K562 (cell line): ENCODE results near the gene EIF4E1B. TPM values are rescaled to one million over a fixed set of nuclear protein-coding genes. Genes with fewer than 3 reads are reported as not detected.

Experiments
- ATAC-seq: fragments of 200-7000 bp; cut with Tn5 transposase; 3 replicates; pipeline ENCODE4 v1.9.1; 2020; ENCODE audit warnings: moderate library complexity
- BruUV-seq: library from RNA; stranded (reverse); fragments of 400-500 nt; replicated peaks from 2 replicates; lab custom pipeline; 2021; lab: Mats Ljungman, UMichigan
- CTCF ChIA-PET: fragments of 300-600 bp; formaldehyde crosslinking; extraction: SDS; loops from one replicate; lab custom pipeline; 2021; ENCODE audit warnings: low intra/inter-chr PET ratio; lab: Yijun Ruan, JAX
- POLR2A ChIA-PET: fragments of 300-600, 350-650 bp; sonication (Branson Sonifier 250); formaldehyde crosslinking; extraction: SDS; loops from one replicate; lab custom pipeline; 2021; ENCODE audit warnings: antibody characterized with exemption, inconsistent platforms; lab: Yijun Ruan, JAX
- DNase-seq, 4 experiments: peaks; one replicate each; pipeline versions ENCODE4 v3.0.0 to v3.0.0-alpha.2; 2011 to 2018; ENCODE audit warnings: low spot score in 3 of 4, mixed read lengths in 3 of 4; ENCODE audit errors: extremely low read depth in 1 of 4
- FAIRE-seq: peaks from 2 replicates; lab custom pipeline; 2011; peaks lifted over from hg19 to GRCh38; lab: Jason Lieb, UNC
- H2AFZ ChIP-seq: 2 replicates; pipeline ENCODE4 v1.6.0; 2011; ENCODE audit warnings: low read depth, low read length, control low read depth, inconsistent platforms
- H3K27ac ChIP-seq: fragments of 200-600 bp; 3 replicates; pipeline ENCODE4 v1.8.0; 2011; ENCODE audit warnings: low read depth, mild to moderate bottlenecking, control low read depth, inconsistent platforms, low read length, moderate library complexity, mixed read lengths; ENCODE audit errors: extremely low read depth
- H3K27me3 ChIP-seq, 2 experiments: fragments of 300-600 bp in 1 of 2; 2 replicates in 1 of 2; 3 replicates in 1 of 2; pipeline versions ENCODE4 v1.6.0 to v1.8.0; 2011; ENCODE audit warnings: inconsistent platforms in 2 of 2, low read length in 2 of 2, mild to moderate bottlenecking in 1 of 2, mixed read lengths in 1 of 2, moderate library complexity in 1 of 2; ENCODE audit not compliant: control insufficient read depth in 2 of 2, insufficient read depth in 2 of 2
- H3K36me3 ChIP-seq: fragments of 300-600 bp; 3 replicates; pipeline ENCODE4 v1.8.0; 2011; ENCODE audit warnings: mild to moderate bottlenecking, low read length, inconsistent platforms; ENCODE audit not compliant: control insufficient read depth, insufficient read depth
- H3K4me1 ChIP-seq, 2 experiments: fragments of 200-600 bp in 1 of 2; replicated peaks in 1 of 2; 2 replicates in 1 of 2; 3 replicates in 1 of 2; pipeline versions ENCODE4 v1.5.1 to v1.8.0; 2011; ENCODE audit warnings: inconsistent platforms in 2 of 2, low read length in 2 of 2, mild to moderate bottlenecking in 1 of 2, mixed read lengths in 1 of 2, moderate library complexity in 1 of 2; ENCODE audit not compliant: control insufficient read depth in 2 of 2, insufficient read depth in 2 of 2
- H3K4me2 ChIP-seq: 2 replicates; pipeline ENCODE4 v1.6.1; 2011; ENCODE audit warnings: low read length, control low read depth, inconsistent platforms, mixed read lengths; ENCODE audit not compliant: insufficient read depth
- H3K4me3 ChIP-seq: fragments of 200-600 bp; sonication (generic), shearing (Covaris generic); 2 replicates; pipeline ENCODE4 v1.5.1; 2016; ENCODE audit warnings: control low read depth, inconsistent platforms
- H3K79me2 ChIP-seq: fragments of 200-600 bp; 3 replicates; pipeline ENCODE4 v1.8.0; 2011; ENCODE audit warnings: low read length, inconsistent platforms; ENCODE audit not compliant: control insufficient read depth, insufficient read depth
- H3K9ac ChIP-seq, 2 experiments: 2 replicates each; pipeline versions ENCODE4 v1.6.0 to v1.6.1; 2011; ENCODE audit warnings: low read depth in 2 of 2, low read length in 2 of 2, control low read depth in 1 of 2, inconsistent platforms in 1 of 2, mild to moderate bottlenecking in 1 of 2, mixed read lengths in 1 of 2; ENCODE audit not compliant: insufficient read depth in 1 of 2
- H3K9me1 ChIP-seq: one replicate; pipeline ENCODE4 v1.6.0; 2011; ENCODE audit warnings: inconsistent platforms, mild to moderate bottlenecking, low read length, moderate library complexity; ENCODE audit not compliant: control insufficient read depth, insufficient read depth
- H3K9me3 ChIP-seq: replicated peaks from 2 replicates; pipeline ENCODE4 v1.5.1; 2011; ENCODE audit warnings: low read depth, low read length, inconsistent platforms; ENCODE audit not compliant: control insufficient read depth, insufficient read depth
- H4K20me1 ChIP-seq: replicated peaks from 2 replicates; pipeline ENCODE4 v1.6.1; 2011; ENCODE audit warnings: low read length, inconsistent platforms, mixed read lengths; ENCODE audit not compliant: control insufficient read depth, insufficient read depth
- EGR1 ChIP-seq: fragments of 450-650 bp; conservative IDR thresholded peaks from 2 replicates; pipeline ENCODE4 v1.6.1; 2017; ENCODE audit warnings: mild to moderate bottlenecking
- HES1 ChIP-seq: fragments of 450-650 bp; IDR thresholded peaks from 2 replicates; pipeline ENCODE4 v1.6.1; 2016; ENCODE audit warnings: low read depth, mild to moderate bottlenecking, moderate library complexity
- NFIC ChIP-seq: fragments of 450-650 bp; IDR thresholded peaks from 2 replicates; pipeline ENCODE4 v1.6.1; 2017; ENCODE audit warnings: mild to moderate bottlenecking, inconsistent platforms
- ZNF551 ChIP-seq: fragments of 250-450 bp; sonication (Bioruptor Pico); IDR thresholded peaks from 2 replicates; pipeline ENCODE4 v1.5.0; 2021; ENCODE audit warnings: mild to moderate bottlenecking, moderate library complexity
- WGBS: fragments of 100-300 bp; shearing (Covaris generic); methylation state at CpG from one replicate; pipeline ENCODE4 v1.1.6; 2016; ENCODE audit warnings: low coverage, mixed read lengths; ENCODE audit not compliant: insufficient coverage; ENCODE audit errors: missing lambda C conversion rate; 5-methylcytosine and 5-hydroxymethylcytosine counted together
- in situ Hi-C: fragments of 300-500 bp; cut with MboI; formaldehyde crosslinking; loops from 4 replicates; pipeline ENCODE4 v1.15.0; 2018; ENCODE audit warnings: inconsistent platforms, mixed read lengths
- intact Hi-C: fragments of 100-400 bp; cut with micrococcal nuclease; formaldehyde crosslinking; loops from 2 replicates; pipeline ENCODE4 v1.14.2; 2022
- polyA plus RNA-seq, 8 experiments: library from polyadenylated mRNA; depleted of rRNA in 4 of 8; stranded (reverse) in 5 of 8; unstranded in 3 of 8; fragments of >200 nt; fragmentation: Nextera tagmentation in 2 of 8; fragmentation: Illumina TruSeq in 1 of 8; extraction: Ambion mirVana in 2 of 8; extraction: Trizol in 1 of 8; gene quantifications; 2 replicates each; pipeline versions ENCODE4 v1.2.1 to v1.2.3, GENCODE V29; 2011 to 2014; ENCODE audit warnings: inconsistent platforms in 1 of 8, missing spikeins in 1 of 8
- total RNA-seq, 7 experiments: library from RNA; depleted of rRNA in 6 of 7; stranded (reverse); fragments of >200 nt in 6 of 7; fragmentation: Illumina TruSeq in 2 of 7; extraction: Trizol in 2 of 7; gene quantifications; 2 replicates each; pipeline versions ENCODE4 v1.2.1 to v1.2.3, GENCODE V29; 2011 to 2021; ENCODE audit warnings: low replicate concordance in 1 of 7

The EIF4E1B gene
- total and polyA plus RNA-seq, 9 of the 15 experiments (the other 6 are each of a cell fraction or from before 2014, with no cell fraction given), result not detected

GRCh38 chr5:176625966-176626875, 4.3 kb upstream of the EIF4E1B start:
- WGBS, result 2% methylated on average over 20 of the region's 25 CpGs
- FAIRE-seq, result no peak
- TF ChIP-seq ZNF551 (CRISPR knock-in tag), result no peak
- peak; percentile 37; the same call in 1 of the 2 replicates for TF ChIP-seq EGR1
- TF ChIP-seq, all 486 proteins: peak for 1
- peaks cover 39 to 77% of the 10 kb centered on the region in 2 experiments for H3K27me3 ChIP-seq
- no peaks in the 10 kb centered on the region for H3K9me1 ChIP-seq
- POLR2A ChIA-PET, result interaction anchor here (1.0 to 1.1 kb wide), 2 partner anchors 10 to 21 kb away, joined by 3 read pairs; partner anchors contain the start of gene TSPAN17
- intact Hi-C loops, result no loop called here
- H3K9me3 ChIP-seq, result no peaks in the 10 kb centered on the region
- no peak overlapping the region for H3K4me2 ChIP-seq
- H4K20me1 ChIP-seq, result peaks cover 16% of the 10 kb centered on the region; the same call in 1 of the 2 replicates
- no peak overlapping the region for H2AFZ ChIP-seq
- in situ Hi-C loops, result no loop called here
- no peak overlapping the region for H3K4me3 ChIP-seq
- CTCF ChIA-PET, result no interaction called here
- DNase-seq (no peak), ATAC-seq (no peak)
- peaks cover 0 to 32% of the 10 kb centered on the region in 2 experiments; a peak in 4 of 5 replicates for H3K4me1 ChIP-seq
- no peaks in the 10 kb centered on the region for H3K79me2 ChIP-seq
- H3K36me3 ChIP-seq, result no peaks in the 10 kb centered on the region
- no TSS peak for BruUV-seq
- no peak overlapping the region for H3K9ac ChIP-seq
- H3K27ac ChIP-seq, result no peak overlapping the region

- no peak overlapping the region for H3K4me3 ChIP-seq
- no peaks in the 10 kb centered on the region for H3K9me1 ChIP-seq
- ATAC-seq (no peak), FAIRE-seq (no peak), DNase-seq (no peak)
- intact Hi-C loops, result no loop called here
- in situ Hi-C loops, result no loop called here
- no peak overlapping the region for H3K27ac ChIP-seq
- WGBS, result 2% methylated on average over 7 of the region's 7 CpGs
- BruUV-seq, result no TSS peak
- no peaks in the 10 kb centered on the region for H3K9me3 ChIP-seq
- H4K20me1 ChIP-seq, result peaks cover 15% of the 10 kb centered on the region; the same call in 1 of the 2 replicates
- H3K4me1 ChIP-seq, result peaks cover 0 to 26% of the 10 kb centered on the region in 2 experiments; a peak in 2 of 5 replicates
- H3K27me3 ChIP-seq, result peaks cover 44 to 77% of the 10 kb centered on the region in 2 experiments
- H2AFZ ChIP-seq, result no peak overlapping the region
- no peaks in the 10 kb centered on the region for H3K36me3 ChIP-seq
- no peaks in the 10 kb centered on the region for H3K79me2 ChIP-seq
- TF ChIP-seq HES1 (no peak), NFIC (peak; percentile 71)
- H3K4me2 ChIP-seq, result no peak overlapping the region
- CTCF ChIA-PET, result no interaction called here
- H3K9ac ChIP-seq, result no peak overlapping the region
- POLR2A ChIA-PET, result interaction anchor here (0.6 kb wide), 1 partner anchor 208 kb away, joined by 4 read pairs; no protein-coding TSS in a partner anchor
These were observed 3.6 kb upstream of the EIF4E1B start for GRCh38 chr5:176626876-176627236.
